ENCODE data around the gene LAMA3.

GRCh38 chr18:24003288-24003687 is 314.0 kb downstream of the LAMA3 start:
- TF ChIP-seq, protein P1, sequence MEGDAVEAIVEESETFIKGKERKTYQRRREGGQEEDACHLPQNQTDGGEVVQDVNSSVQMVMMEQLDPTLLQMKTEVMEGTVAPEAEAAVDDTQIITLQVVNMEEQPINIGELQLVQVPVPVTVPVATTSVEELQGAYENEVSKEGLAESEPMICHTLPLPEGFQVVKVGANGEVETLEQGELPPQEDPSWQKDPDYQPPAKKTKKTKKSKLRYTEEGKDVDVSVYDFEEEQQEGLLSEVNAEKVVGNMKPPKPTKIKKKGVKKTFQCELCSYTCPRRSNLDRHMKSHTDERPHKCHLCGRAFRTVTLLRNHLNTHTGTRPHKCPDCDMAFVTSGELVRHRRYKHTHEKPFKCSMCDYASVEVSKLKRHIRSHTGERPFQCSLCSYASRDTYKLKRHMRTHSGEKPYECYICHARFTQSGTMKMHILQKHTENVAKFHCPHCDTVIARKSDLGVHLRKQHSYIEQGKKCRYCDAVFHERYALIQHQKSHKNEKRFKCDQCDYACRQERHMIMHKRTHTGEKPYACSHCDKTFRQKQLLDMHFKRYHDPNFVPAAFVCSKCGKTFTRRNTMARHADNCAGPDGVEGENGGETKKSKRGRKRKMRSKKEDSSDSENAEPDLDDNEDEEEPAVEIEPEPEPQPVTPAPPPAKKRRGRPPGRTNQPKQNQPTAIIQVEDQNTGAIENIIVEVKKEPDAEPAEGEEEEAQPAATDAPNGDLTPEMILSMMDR (IDR thresholded peaks at IDR 0.05): no peak
- no peak for TF ChIP-seq POLR2A (IDR thresholded peaks at IDR 0.05)
